ENCODE results near the gene FTCD. TPM values are rescaled to one million over a fixed set of nuclear protein-coding genes. Genes with fewer than 3 reads are reported as not detected.
"Not testable (repeated sequence)": the region's sequence is repeated elsewhere in the genome, so short reads cannot be mapped to it uniquely, and the experiment has no call there.

FTCD gene
- under 1 TPM in 1 of 2 experiments, not detected in 1; 0.43 TPM for total RNA-seq

DNA sequence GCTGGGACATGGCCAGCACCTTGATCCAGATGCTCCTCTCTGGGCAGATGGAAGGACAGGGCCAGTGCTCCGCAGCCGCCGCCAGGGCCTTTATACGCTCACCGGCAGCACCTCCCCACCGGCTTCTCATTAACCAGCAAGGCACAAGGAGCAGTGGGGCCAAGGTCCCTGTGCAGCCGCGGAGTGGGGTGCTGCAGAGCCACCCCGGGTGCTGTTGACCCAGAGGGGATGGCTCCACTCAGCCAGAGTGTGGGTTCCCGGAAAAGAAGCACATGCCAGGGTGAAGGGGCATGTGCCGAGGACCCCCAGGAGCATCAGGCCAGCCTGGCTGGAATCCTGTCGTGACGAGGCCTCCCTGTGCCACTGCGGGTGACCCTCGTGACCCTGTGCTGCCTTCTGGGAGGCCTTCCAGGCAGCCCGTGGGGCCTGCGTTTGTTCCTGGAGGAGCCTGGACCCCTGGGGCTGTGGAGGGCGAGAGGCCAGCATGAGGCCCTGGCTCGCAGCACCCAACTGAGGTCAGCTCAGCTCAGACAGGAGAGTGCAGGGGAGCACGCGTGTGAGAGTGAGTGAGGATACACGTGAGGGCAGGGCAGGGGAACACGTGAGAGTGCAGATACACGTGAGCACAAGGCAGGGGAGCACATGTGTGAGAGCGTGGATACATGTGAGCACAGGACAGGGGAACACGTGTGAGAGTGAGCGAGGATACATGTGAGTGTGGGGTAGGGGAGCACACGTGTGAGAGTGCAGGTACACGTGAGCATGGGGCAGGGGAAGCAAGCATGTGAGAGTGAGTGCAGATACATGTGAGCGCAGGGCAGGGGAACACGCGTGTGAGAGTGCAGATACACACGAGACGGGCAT, at the start of gene FTCD:
FTCD (minus strand) TSS at position 66 of the 864 bp plus-strand sequence; CDS start at position 10, 56 bp downstream.
- peaks cover 3% of the 10 kb centered on the region for H3K4me1 Mint-ChIP-seq
- no peaks in the 10 kb centered on the region for H3K9me3 Mint-ChIP-seq
- no peak within 1 kb of the TSS for H3K27ac Mint-ChIP-seq
- no peak for DNase-seq
- H3K4me3 Mint-ChIP-seq, result no peak within 1 kb of the TSS
- H3K27me3 Mint-ChIP-seq, result no peaks in the 10 kb centered on the region
- H3K36me3 Mint-ChIP-seq, result no peaks in the 10 kb centered on the region

- Mint-ChIP-seq H3K9me3 (no peaks in the 10 kb centered on the region), H3K36me3 (no peaks in the 10 kb centered on the region), H3K27ac (no peak overlapping the region)
Observed at GRCh38 chr21:46205166-46205565, 49.8 kb upstream of the FTCD start.

GRCh38 chr21:46203203-46203600, 47.8 kb upstream of the FTCD start:
- Mint-ChIP-seq H3K9me3 (no peaks in the 10 kb centered on the region), H3K27ac (no peak overlapping the region), H3K4me3 (no peak overlapping the region), H3K27me3 (no peaks in the 10 kb centered on the region), H3K36me3 (peaks cover 8% of the 10 kb centered on the region), H3K4me1 (no peaks in the 10 kb centered on the region)
- no peak for DNase-seq

More at GRCh38 chr21:46205166-46205565, 49.8 kb upstream of the FTCD start:
- Mint-ChIP-seq H3K4me1 (no peaks in the 10 kb centered on the region), H3K27me3 (no peaks in the 10 kb centered on the region), H3K4me3 (no peak overlapping the region)
- no peak for DNase-seq

GRCh38 chr21:46202592-46203202, 47.3 kb upstream of the FTCD start:
- Mint-ChIP-seq H3K27me3 (no peaks in the 10 kb centered on the region), H3K27ac (no peak overlapping the region), H3K4me1 (no peaks in the 10 kb centered on the region), H3K9me3 (no peaks in the 10 kb centered on the region), H3K4me3 (no peak overlapping the region), H3K36me3 (peaks cover 8% of the 10 kb centered on the region)
- DNase-seq, result no peak

DNA sequence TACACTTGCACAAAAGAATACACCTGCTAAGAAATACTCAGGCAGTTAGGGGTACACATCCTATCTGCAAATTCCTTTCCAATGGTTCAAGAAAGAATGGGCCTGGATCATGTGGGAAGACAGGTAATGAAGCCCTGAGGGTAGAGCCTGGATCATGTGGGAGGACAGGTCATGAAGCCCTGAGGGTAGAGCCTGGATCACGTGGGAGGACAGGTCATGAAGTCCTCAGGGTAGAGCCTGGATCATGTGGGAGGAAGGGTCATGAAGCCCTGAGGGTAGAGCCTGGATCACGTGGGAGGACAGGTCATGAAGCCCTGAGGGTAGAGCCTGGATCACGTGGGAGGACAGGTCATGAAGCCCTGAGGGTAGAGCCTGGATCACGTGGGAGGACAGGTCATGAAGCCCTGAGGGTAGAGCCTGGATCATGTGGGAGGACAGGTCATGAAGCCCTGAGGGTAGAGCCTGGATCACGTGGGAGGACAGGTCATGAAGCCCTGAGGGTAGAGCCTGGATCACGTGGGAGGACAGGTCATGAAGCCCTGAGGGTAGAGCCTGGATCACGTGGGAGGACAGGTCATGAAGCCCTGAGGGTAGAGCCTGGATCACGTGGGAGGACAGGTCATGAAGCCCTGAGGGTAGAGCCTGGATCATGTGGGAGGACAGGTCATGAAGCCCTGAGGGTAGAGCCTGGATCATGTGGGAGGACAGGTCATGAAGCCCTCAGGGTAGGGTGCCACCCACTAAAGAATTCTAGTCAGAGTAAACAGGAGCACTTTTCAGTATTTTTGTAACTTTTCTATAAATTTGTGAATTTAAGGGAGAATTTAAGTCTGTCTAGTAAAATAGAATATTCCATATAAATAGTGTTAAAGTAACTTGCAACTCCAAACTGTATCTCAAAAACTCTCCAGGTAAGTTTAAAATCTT, 45.8 kb upstream of the FTCD start:
- not testable (repeated sequence) for DNase-seq, H3K36me3 Mint-ChIP-seq, H3K27ac Mint-ChIP-seq, H3K27me3 Mint-ChIP-seq, H3K4me3 Mint-ChIP-seq, H3K9me3 Mint-ChIP-seq, H3K4me1 Mint-ChIP-seq

GRCh38 chr21:46199436-46200373, 44.3 kb upstream of the FTCD start:
- H3K4me1 Mint-ChIP-seq, result no peaks in the 10 kb centered on the region
- peaks cover 8% of the 10 kb centered on the region for H3K36me3 Mint-ChIP-seq
- H3K4me3 Mint-ChIP-seq, result no peak overlapping the region
- no peaks in the 10 kb centered on the region for H3K9me3 Mint-ChIP-seq
- H3K27me3 Mint-ChIP-seq, result no peaks in the 10 kb centered on the region
- DNase-seq, result no peak
- no peak overlapping the region for H3K27ac Mint-ChIP-seq

DNA sequence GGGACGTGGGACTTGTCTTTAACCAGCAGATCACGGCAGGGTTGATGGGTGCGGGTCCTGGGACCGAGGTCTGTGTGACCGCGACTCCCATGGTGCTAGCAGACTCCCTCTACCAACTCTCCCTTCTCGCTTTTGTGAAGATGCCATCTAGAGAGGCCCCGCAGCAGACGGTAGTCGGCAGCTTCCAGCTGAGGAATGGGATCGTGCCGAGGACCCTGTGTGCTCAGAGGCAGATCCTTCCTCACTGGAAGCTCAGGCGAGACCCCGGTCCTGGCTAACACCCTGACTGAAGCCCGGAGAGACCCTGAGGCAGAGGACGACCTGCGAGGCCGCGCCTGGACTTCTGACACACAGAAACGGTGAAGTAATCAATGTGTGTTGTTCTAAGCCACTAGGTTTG, 41.4 kb upstream of the FTCD start:
- Mint-ChIP-seq H3K4me1 (no peaks in the 10 kb centered on the region), H3K4me3 (no peak overlapping the region), H3K36me3 (peaks cover 14% of the 10 kb centered on the region), H3K9me3 (no peaks in the 10 kb centered on the region), H3K27ac (no peak overlapping the region), H3K27me3 (no peaks in the 10 kb centered on the region)
- DNase-seq, result no peak

DNA sequence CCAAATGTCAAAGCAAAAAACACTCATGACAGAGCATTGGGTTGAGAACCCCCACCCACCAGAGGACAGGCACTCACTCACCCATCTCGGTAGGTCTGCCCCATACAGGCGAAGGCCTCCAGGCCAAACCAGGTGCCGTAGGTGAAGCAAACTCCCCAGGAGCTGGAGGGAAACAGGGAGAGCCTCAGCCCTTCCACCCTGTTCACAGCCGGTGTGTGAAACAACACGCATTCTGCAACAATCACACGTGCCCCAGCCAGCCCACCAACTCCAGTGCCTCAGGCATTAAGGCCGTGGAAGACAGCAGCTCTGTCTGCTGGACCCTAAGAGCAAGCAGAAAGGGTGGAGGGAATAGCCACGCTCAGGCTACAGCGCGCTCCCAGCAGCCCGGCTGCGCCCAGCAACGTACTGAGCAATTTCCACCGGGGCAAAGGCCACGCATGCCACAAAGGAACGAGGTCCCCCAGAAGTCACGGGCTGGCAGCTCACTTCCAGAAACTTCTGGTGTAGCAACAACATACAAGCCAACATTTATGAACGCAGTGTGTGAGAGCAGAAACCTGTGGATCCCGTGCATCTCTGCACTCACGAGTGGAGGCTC, 40.3 kb upstream of the FTCD start:
- no peak overlapping the region for H3K27ac Mint-ChIP-seq
- no peaks in the 10 kb centered on the region for H3K9me3 Mint-ChIP-seq
- H3K4me3 Mint-ChIP-seq, result no peak overlapping the region
- no peaks in the 10 kb centered on the region for H3K4me1 Mint-ChIP-seq
- H3K27me3 Mint-ChIP-seq, result no peaks in the 10 kb centered on the region
- DNase-seq, result no peak
- H3K36me3 Mint-ChIP-seq, result peaks cover 14% of the 10 kb centered on the region

GRCh38 chr21:46194374-46195334, 39.3 kb upstream of the FTCD start:
- Mint-ChIP-seq H3K4me1 (no peaks in the 10 kb centered on the region), H3K4me3 (no peak overlapping the region), H3K36me3 (peaks cover 13% of the 10 kb centered on the region), H3K9me3 (no peaks in the 10 kb centered on the region), H3K27ac (no peak overlapping the region), H3K27me3 (no peaks in the 10 kb centered on the region)
- DNase-seq, result no peak

DNA sequence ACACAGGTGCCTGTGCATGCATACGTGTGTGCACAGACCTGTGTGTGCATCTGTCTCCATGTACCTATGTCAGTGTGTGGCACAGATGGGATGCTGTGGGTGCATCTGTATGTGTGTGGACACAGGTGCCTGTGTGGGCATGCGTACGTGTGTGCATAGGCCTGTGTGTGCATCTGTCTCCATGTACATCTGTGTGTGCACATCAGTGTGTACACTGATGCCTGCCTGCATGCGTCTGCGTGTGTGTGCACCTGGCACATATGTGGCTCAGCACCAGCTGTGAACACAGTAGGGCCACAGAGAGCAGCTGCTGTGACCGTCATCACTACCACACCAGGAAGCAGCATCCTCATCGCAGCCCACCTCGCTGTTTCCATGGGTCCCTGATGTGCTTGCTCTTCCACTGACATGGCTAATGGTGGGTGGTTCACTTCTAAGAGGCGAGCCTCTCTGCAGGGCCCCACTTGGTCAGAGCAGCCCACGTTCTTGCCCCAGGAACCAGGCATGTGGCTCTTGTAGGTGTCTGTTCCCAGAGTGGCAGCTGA, 38.5 kb upstream of the FTCD start:
- H3K4me3 Mint-ChIP-seq, result no peak overlapping the region
- H3K36me3 Mint-ChIP-seq, result peaks cover 9% of the 10 kb centered on the region
- no peak for DNase-seq
- no peaks in the 10 kb centered on the region for H3K4me1 Mint-ChIP-seq
- H3K9me3 Mint-ChIP-seq, result no peaks in the 10 kb centered on the region
- no peaks in the 10 kb centered on the region for H3K27me3 Mint-ChIP-seq
- H3K27ac Mint-ChIP-seq, result no peak overlapping the region

GRCh38 chr21:46191686-46192575, 36.6 kb upstream of the FTCD start:
- peaks cover 2% of the 10 kb centered on the region for H3K4me1 Mint-ChIP-seq
- no peaks in the 10 kb centered on the region for H3K9me3 Mint-ChIP-seq
- H3K27me3 Mint-ChIP-seq, result no peaks in the 10 kb centered on the region
- no peak for DNase-seq
- peaks cover 6% of the 10 kb centered on the region for H3K36me3 Mint-ChIP-seq
- no peak overlapping the region for H3K4me3 Mint-ChIP-seq
- H3K27ac Mint-ChIP-seq, result no peak overlapping the region

DNA sequence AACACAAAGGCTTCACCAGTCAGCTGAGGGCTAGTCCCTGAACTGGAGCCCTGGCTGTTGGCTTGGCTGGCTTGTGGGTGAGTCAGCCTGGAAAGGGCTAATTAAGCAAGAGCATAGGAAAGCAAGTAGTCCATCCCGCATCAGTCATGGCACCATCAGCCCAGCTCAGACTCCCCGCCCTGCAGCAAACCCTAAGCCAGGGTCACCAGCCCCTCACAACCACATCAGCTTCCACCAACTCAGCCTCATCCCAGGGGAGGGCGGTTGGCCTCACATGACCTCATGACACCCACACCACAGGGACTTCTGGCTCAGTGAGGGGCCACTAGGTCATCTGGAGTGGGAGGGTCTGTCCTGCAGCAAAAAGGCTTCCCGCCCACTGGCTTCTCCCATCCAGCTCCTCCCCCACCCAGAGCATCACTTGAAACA, 35.9 kb upstream of the FTCD start:
- no peak for DNase-seq
- peaks cover 2% of the 10 kb centered on the region for H3K4me1 Mint-ChIP-seq
- H3K27me3 Mint-ChIP-seq, result no peaks in the 10 kb centered on the region
- no peak overlapping the region for H3K4me3 Mint-ChIP-seq
- no peak overlapping the region for H3K27ac Mint-ChIP-seq
- H3K9me3 Mint-ChIP-seq, result no peaks in the 10 kb centered on the region
- H3K36me3 Mint-ChIP-seq, result peaks cover 6% of the 10 kb centered on the region
